HTR-8/SVneo (cell line): Measurements from ENCODE around the gene TMEM14A.
"Not testable (repeated sequence)": the region's sequence is repeated elsewhere in the genome, so short reads cannot be mapped to it uniquely, and the experiment has no call there.

ENCODE experiments used
- DNase-seq: peaks from one replicate; pipeline ENCODE4 v3.0.0; 2011; ENCODE audit warnings: low spot score, mixed read lengths; ENCODE audit not compliant: insufficient read length
- FAIRE-seq: peaks from 2 replicates; lab custom pipeline; 2011; peaks lifted over from hg19 to GRCh38; lab: Jason Lieb, UNC

The TMEM14A gene

GRCh38 chr6:52654592-52654991, 16.3 kb upstream of the TMEM14A start:
- FAIRE-seq: no peak
- DNase-seq: no peak

- not testable (repeated sequence) for DNase-seq, FAIRE-seq
Measured at GRCh38 chr6:52655941-52656340, 15.0 kb upstream of the TMEM14A start.

GRCh38 chr6:52657870-52658269, 13.0 kb upstream of the TMEM14A start:
- DNase-seq: no peak
- FAIRE-seq: no peak

- FAIRE-seq (no peak), DNase-seq (no peak)
Measured at GRCh38 chr6:52661551-52661950, 9.4 kb upstream of the TMEM14A start.

- FAIRE-seq (no peak), DNase-seq (no peak)
Measured at GRCh38 chr6:52662031-52662430, 8.9 kb upstream of the TMEM14A start.

- peak; percentile 63 for DNase-seq
- FAIRE-seq: no peak
Measured at GRCh38 chr6:52663120-52663935, 7.6 kb upstream of the TMEM14A start.

- no peak for DNase-seq
- no peak for FAIRE-seq
Measured at GRCh38 chr6:52663936-52664185, 7.1 kb upstream of the TMEM14A start.

- DNase-seq (peak; percentile 97), FAIRE-seq (peak; percentile 69)
Measured at GRCh38 chr6:52664186-52664990, 6.5 kb upstream of the TMEM14A start.

- DNase-seq: no peak
- FAIRE-seq: no peak
Measured at GRCh38 chr6:52664991-52665686, 5.8 kb upstream of the TMEM14A start.

- FAIRE-seq: no peak
- DNase-seq: no peak
Measured at GRCh38 chr6:52666071-52666470, 4.8 kb upstream of the TMEM14A start.

- no peak for FAIRE-seq
- no peak for DNase-seq
Measured at GRCh38 chr6:52666523-52666922, 4.4 kb upstream of the TMEM14A start.

- DNase-seq (no peak), FAIRE-seq (no peak)
Measured at GRCh38 chr6:52667572-52667971, 3.3 kb upstream of the TMEM14A start.

- FAIRE-seq: no peak
- DNase-seq: no peak
Measured at GRCh38 chr6:52671676-52672075, 763 bp downstream of the TMEM14A start.

GRCh38 chr6:52672412-52673025, 1.6 kb downstream of the TMEM14A start:
- FAIRE-seq (no peak), DNase-seq (peak; percentile 17)

GRCh38 chr6:52674666-52675065, 3.8 kb downstream of the TMEM14A start:
- DNase-seq (no peak), FAIRE-seq (no peak)

GRCh38 chr6:52675372-52675771, 4.5 kb downstream of the TMEM14A start:
- FAIRE-seq (no peak), DNase-seq (no peak)

- FAIRE-seq, DNase-seq: not testable (repeated sequence)
Measured at GRCh38 chr6:52676631-52677030, 5.7 kb downstream of the TMEM14A start.

- DNase-seq: no peak
- FAIRE-seq: no peak
Measured at GRCh38 chr6:52681416-52681815, 10.5 kb downstream of the TMEM14A start.

- DNase-seq: no peak
- no peak for FAIRE-seq
Measured at GRCh38 chr6:52686878-52687699, 16.2 kb downstream of the TMEM14A start.

GRCh38 chr6:52689857-52690256, 18.9 kb downstream of the TMEM14A start:
- FAIRE-seq: peak; percentile 9
- DNase-seq: no peak
